Mesothelial cell of epicardium (in vitro differentiated cells): ENCODE results near the gene C5orf15. TPM values are rescaled to one million over a fixed set of nuclear protein-coding genes. Genes with fewer than 3 reads are reported as not detected.

Experiments used
- DNase-seq, 2 experiments: peaks; one replicate each; pipeline ENCODE4 v3.0.0; 2021; ENCODE audit warnings: low spot score in 2 of 2; ENCODE audit not compliant: unreplicated experiment in 2 of 2
- H3K27ac Mint-ChIP-seq: 2 replicates; pipeline ENCODE4 v1.8.0; 2021; ENCODE audit warnings: mixed read lengths
- H3K27me3 Mint-ChIP-seq: 2 replicates; pipeline ENCODE4 v1.8.0; 2021; ENCODE audit warnings: low read depth, mixed read lengths
- H3K36me3 Mint-ChIP-seq: 2 replicates; pipeline ENCODE4 v1.8.0; 2021; ENCODE audit warnings: mixed read lengths
- H3K4me1 Mint-ChIP-seq: 2 replicates; pipeline ENCODE4 v1.8.0; 2021; ENCODE audit warnings: mixed read lengths
- H3K4me3 Mint-ChIP-seq: 2 replicates; pipeline ENCODE4 v1.8.0; 2021; ENCODE audit warnings: mild to moderate bottlenecking, moderate library complexity, mixed read lengths
- H3K9me3 Mint-ChIP-seq: 2 replicates; pipeline ENCODE4 v1.8.0; 2021; ENCODE audit warnings: mixed read lengths
- total RNA-seq: library from RNA; stranded (reverse); gene quantifications from 3 replicates; pipeline ENCODE4 v1.2.1, GENCODE V29; 2021
- TF ChIP-seq, protein P1 (sequence below): fragments of 200-600 bp; sonication (generic); IDR thresholded peaks from one replicate; pipeline ENCODE4 v1.5.0; 2021; ENCODE audit warnings: antibody characterized with exemption; ENCODE audit not compliant: unreplicated experiment

The C5orf15 gene
- total RNA-seq, 1 donor from 2014 or later, result 44.2 TPM

DNA sequence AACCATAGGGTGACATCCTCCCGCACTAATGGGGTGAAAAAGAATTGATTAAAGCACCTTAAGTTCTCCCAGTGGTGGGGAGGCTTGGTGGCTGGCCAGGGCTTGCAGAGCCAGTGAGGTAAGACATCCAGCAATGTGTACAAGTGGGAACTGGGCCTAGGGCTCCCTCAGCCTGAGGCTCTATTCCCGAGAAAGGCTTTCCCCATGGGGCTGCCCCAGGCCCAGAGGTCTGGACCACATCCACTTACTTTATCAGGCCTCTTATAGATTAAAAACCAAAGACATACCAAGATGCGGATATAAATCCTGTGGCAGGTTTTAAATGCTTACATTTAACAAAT lies 35.3 kb downstream of the C5orf15 start:
- no peak for DNase-seq
- TF ChIP-seq, protein P1, sequence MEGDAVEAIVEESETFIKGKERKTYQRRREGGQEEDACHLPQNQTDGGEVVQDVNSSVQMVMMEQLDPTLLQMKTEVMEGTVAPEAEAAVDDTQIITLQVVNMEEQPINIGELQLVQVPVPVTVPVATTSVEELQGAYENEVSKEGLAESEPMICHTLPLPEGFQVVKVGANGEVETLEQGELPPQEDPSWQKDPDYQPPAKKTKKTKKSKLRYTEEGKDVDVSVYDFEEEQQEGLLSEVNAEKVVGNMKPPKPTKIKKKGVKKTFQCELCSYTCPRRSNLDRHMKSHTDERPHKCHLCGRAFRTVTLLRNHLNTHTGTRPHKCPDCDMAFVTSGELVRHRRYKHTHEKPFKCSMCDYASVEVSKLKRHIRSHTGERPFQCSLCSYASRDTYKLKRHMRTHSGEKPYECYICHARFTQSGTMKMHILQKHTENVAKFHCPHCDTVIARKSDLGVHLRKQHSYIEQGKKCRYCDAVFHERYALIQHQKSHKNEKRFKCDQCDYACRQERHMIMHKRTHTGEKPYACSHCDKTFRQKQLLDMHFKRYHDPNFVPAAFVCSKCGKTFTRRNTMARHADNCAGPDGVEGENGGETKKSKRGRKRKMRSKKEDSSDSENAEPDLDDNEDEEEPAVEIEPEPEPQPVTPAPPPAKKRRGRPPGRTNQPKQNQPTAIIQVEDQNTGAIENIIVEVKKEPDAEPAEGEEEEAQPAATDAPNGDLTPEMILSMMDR, result no peak
- no peak overlapping the region for H3K4me3 Mint-ChIP-seq
- H3K4me1 Mint-ChIP-seq, result peaks cover 34% of the 10 kb centered on the region
- no peaks in the 10 kb centered on the region for H3K9me3 Mint-ChIP-seq
- no peak overlapping the region for H3K27ac Mint-ChIP-seq
- H3K36me3 Mint-ChIP-seq, result no peaks in the 10 kb centered on the region
- no peaks in the 10 kb centered on the region for H3K27me3 Mint-ChIP-seq

DNA sequence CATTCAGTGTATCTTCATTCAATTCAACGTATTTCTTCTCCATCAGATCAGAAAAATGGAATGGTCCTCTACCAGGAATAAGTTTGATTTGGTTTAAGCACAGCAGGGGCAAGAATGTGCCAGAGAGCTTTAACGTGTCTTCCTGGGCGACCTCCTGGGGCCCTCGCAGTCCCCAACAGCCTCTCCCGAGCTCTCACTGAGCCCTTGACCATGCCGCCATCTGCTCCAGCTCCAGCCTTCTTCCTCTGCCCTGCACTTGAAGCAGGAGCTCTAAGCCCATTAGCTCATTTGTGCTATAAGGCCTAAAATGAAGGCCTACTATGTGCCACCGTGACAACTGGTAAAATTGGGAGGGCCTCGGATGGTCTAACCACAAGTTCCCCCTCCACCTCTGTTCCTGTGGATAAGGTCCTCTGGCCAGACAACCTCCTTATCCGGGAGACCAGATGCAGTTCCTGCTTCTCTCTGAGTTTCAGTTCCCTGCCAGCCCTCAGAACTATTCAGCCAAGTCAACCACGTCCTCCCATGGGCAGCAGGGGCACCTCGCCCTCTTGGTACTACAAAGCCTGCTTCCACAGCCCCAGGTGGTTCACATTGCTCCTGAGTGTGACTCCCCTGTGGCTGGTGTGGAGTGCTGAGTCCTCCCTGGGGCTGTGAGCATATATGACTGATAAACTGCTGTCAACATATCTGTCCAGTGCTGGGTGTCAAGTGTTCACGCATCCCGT lies 35.8 kb downstream of the C5orf15 start:
- no peaks in the 10 kb centered on the region for H3K36me3 Mint-ChIP-seq
- no peak overlapping the region for H3K27ac Mint-ChIP-seq
- no peak for DNase-seq
- no peaks in the 10 kb centered on the region for H3K27me3 Mint-ChIP-seq
- peaks cover 34% of the 10 kb centered on the region for H3K4me1 Mint-ChIP-seq
- TF ChIP-seq, protein P1, result no peak
- H3K9me3 Mint-ChIP-seq, result no peaks in the 10 kb centered on the region
- H3K4me3 Mint-ChIP-seq, result no peak overlapping the region

- H3K9me3 Mint-ChIP-seq, result no peaks in the 10 kb centered on the region
- DNase-seq, result no peak
- H3K36me3 Mint-ChIP-seq, result no peaks in the 10 kb centered on the region
- peaks cover 38% of the 10 kb centered on the region for H3K4me1 Mint-ChIP-seq
- TF ChIP-seq, protein P1, result no peak
- H3K27me3 Mint-ChIP-seq, result no peaks in the 10 kb centered on the region
- H3K27ac Mint-ChIP-seq, result no peak overlapping the region
- H3K4me3 Mint-ChIP-seq, result no peak overlapping the region
These were observed 36.9 kb downstream of the C5orf15 start for GRCh38 chr5:133931546-133931945.

DNA sequence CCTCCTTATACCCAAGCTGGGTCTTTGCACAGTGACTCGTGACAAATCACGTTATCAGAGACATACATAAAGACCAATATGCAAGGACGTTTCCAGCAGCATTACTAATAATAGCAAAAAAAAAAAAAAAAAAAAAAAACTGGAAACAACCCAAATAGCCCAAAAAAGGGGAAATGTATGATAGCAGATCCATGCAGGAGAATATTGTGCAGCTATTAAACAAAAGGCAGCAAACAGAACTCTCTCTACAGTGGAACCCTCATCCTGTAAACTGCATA lies 37.7 kb downstream of the C5orf15 start:
- DNase-seq, result no peak
- TF ChIP-seq, protein P1, result no peak
- H3K9me3 Mint-ChIP-seq, result no peaks in the 10 kb centered on the region

GRCh38 chr5:133930061-133930812 lies 38.2 kb downstream of the C5orf15 start:
- TF ChIP-seq, protein P1, result no peak
- H3K36me3 Mint-ChIP-seq, result no peaks in the 10 kb centered on the region
- no peak for DNase-seq
- H3K9me3 Mint-ChIP-seq, result no peaks in the 10 kb centered on the region
- H3K4me1 Mint-ChIP-seq, result peaks cover 43% of the 10 kb centered on the region
- H3K27ac Mint-ChIP-seq, result no peak overlapping the region
- H3K27me3 Mint-ChIP-seq, result no peaks in the 10 kb centered on the region
- H3K4me3 Mint-ChIP-seq, result no peak overlapping the region

More for the DNA sequence above, 37.7 kb downstream of the C5orf15 start:
- H3K27me3 Mint-ChIP-seq, result no peaks in the 10 kb centered on the region
- no peak overlapping the region for H3K27ac Mint-ChIP-seq
- H3K4me1 Mint-ChIP-seq, result peaks cover 41% of the 10 kb centered on the region
- H3K36me3 Mint-ChIP-seq, result no peaks in the 10 kb centered on the region
- H3K4me3 Mint-ChIP-seq, result no peak overlapping the region
